ENCODE data around the gene TBX4.

DNA sequence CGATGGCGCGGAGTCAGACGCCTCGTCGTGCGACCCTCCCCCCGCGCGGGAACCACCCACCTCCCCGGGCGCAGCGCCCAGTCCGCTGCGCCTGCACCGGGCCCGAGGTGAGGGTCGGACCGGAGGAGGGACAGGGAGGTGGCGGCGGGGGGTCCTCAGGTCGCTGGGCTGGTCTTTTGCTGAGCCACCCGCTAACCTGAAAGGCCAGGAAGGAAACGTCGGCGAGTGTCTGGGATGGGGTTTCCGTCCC lies 47.6 kb upstream of the TBX4 start:
- no peak for TF ChIP-seq POLR2A (IDR thresholded peaks at IDR 0.05)
- TF ChIP-seq, protein P1, sequence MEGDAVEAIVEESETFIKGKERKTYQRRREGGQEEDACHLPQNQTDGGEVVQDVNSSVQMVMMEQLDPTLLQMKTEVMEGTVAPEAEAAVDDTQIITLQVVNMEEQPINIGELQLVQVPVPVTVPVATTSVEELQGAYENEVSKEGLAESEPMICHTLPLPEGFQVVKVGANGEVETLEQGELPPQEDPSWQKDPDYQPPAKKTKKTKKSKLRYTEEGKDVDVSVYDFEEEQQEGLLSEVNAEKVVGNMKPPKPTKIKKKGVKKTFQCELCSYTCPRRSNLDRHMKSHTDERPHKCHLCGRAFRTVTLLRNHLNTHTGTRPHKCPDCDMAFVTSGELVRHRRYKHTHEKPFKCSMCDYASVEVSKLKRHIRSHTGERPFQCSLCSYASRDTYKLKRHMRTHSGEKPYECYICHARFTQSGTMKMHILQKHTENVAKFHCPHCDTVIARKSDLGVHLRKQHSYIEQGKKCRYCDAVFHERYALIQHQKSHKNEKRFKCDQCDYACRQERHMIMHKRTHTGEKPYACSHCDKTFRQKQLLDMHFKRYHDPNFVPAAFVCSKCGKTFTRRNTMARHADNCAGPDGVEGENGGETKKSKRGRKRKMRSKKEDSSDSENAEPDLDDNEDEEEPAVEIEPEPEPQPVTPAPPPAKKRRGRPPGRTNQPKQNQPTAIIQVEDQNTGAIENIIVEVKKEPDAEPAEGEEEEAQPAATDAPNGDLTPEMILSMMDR (IDR thresholded peaks at IDR 0.05), result no peak
- TF ChIP-seq POLR2AphosphoS5 (IDR thresholded peaks at IDR 0.05), result no peak

All from breast epithelium (tissue), 3 donors.